SK-N-MC (cell line): ENCODE measurements around the gene SPATC1L.
"Not testable (repeated sequence)": the region's sequence is repeated elsewhere in the genome, so short reads cannot be mapped to it uniquely, and the experiment has no call there.

Experiments
- DNase-seq: peaks from one replicate; pipeline ENCODE4 v3.0.0-alpha.2; 2011; ENCODE audit warnings: low read depth, low spot score
- H3K27ac ChIP-seq: fragments of 200-600 bp; sonication (generic); 2 replicates; pipeline ENCODE4 v1.5.1; 2016; ENCODE audit warnings: mixed run types
- H3K36me3 ChIP-seq: fragments of 200-600 bp; sonication (generic); 2 replicates; pipeline ENCODE4 v1.6.1; 2017; ENCODE audit warnings: antibody characterized with exemption, low read length, mixed read lengths; ENCODE audit not compliant: insufficient read depth
- H3K4me3 ChIP-seq: fragments of 200-600 bp; sonication (generic); 2 replicates; pipeline ENCODE4 v1.5.1; 2016
- H3K9ac ChIP-seq: fragments of 200-600 bp; sonication (generic); 2 replicates; pipeline ENCODE4 v1.8.0; 2017; ENCODE audit warnings: mixed run types, mixed read lengths; ENCODE audit not compliant: insufficient read length
- H3K9me3 ChIP-seq: fragments of 200-600 bp; sonication (generic); 2 replicates; pipeline ENCODE4 v1.6.1; 2017; ENCODE audit warnings: low read depth, mild to moderate bottlenecking, antibody characterized with exemption, low read length, moderate library complexity, mixed read lengths
- EZH2 ChIP-seq: fragments of 200-600 bp; sonication (generic); IDR thresholded peaks from one replicate; pipeline ENCODE4 v1.6.1; 2017; ENCODE audit warnings: antibody characterized with exemption
- FOXP2 ChIP-seq: optimal IDR thresholded peaks from 2 replicates; pipeline ENCODE3; 2011; ENCODE audit warnings: mild to moderate bottlenecking, moderate library complexity; ENCODE audit not compliant: insufficient read depth; ENCODE audit errors: extremely low read length, control extremely low read depth
- POLR2AphosphoS5 ChIP-seq: IDR thresholded peaks from 2 replicates; pipeline ENCODE4 v1.6.1; 2012; ENCODE audit warnings: mild to moderate bottlenecking, low read depth, low read length, borderline replicate concordance

SPATC1L gene

DNA sequence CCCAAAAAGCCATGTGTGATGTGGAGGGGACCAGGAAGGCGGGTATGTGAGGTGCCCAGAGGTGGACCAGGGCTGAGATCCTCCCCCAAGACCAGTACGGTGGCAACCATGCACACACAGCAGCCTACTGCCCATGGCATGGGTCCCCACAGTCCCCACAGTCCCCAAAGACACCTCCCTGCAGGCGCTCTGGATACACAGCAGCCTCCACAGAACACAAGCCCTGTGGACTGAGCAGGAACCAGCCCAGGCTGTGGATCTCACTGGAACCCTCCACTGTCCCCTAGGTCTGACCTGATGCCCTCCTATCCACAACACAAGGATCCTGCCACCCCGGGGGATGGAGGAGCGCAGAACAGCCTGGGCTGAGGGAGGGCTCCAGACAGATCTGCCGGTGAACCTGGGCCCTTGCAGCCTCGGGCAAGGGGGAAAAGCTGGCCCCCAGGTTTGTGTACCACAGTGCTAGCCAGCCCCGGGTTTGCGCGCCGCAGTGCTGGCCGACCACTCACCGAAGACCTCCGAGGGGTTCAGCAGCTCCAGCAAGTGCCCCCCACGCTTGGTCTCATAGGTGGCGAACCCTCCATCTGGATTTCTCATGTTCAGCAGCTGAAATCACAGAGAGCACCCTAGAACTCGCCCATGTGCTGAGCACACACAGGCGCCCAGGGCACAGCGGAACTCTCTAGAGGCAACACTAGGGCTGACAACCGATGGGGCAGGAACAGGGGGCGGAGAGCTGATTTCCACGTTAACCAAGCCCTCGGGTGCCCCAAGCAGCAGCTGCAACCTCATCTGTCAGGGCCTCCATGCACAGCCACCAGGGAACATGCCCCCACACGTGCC is 22.1 kb upstream of the SPATC1L start:
- no peak overlapping the region for H3K4me3 ChIP-seq
- DNase-seq: no peak
- H3K36me3 ChIP-seq: peaks cover 70% of the 10 kb centered on the region
- no peaks in the 10 kb centered on the region for H3K9me3 ChIP-seq
- TF ChIP-seq EZH2 (no peak), POLR2AphosphoS5 (no peak), FOXP2 (no peak)
- H3K9ac ChIP-seq: no peak overlapping the region
- H3K27ac ChIP-seq: no peak overlapping the region

DNA sequence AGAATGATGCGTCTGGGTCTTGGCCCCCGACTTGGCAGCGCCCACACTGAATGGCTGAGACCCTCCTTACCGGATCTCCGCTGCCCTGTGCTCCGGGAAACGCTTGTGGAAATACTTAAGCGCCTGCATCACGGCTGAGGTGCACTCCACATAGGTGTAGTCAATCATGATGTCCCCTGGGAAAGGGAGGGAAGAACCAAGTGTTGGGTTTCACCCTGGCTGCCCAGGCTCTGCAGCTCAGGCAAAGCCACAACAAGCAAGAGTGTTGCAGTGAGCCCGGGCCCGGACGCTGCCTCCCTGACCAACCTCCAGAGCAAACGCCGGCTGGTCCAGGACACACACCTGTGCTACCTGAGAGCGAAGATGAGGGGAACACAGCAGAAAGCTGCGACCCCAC is 21.5 kb upstream of the SPATC1L start:
- Histone ChIP-seq H3K9ac (no peak overlapping the region), H3K27ac (no peak overlapping the region), H3K36me3 (peaks cover 70% of the 10 kb centered on the region), H3K9me3 (no peaks in the 10 kb centered on the region), H3K4me3 (no peak overlapping the region)
- DNase-seq: no peak
- TF ChIP-seq FOXP2: no peak
- TF ChIP-seq POLR2AphosphoS5: no peak
- TF ChIP-seq EZH2: no peak

DNA sequence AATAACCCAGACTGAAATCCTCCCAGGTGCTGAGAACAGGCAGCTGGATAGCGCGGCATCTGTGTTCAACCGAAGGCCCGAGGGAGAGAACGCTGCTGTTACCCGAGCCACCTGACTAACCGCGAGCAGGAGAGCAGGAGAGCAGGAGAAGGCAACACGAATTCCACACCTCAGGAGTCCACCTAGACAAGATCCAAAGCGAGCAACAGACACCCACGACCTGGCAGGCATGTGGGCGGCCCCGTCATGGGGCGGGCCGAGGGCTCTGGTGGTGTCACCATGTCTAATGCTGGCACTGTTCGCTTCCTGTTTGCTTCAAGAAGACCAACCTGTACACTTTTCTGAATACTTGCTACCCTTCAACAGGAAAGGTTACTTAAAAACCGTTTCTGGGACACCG is 20.9 kb upstream of the SPATC1L start:
- DNase-seq: no peak
- Histone ChIP-seq H3K27ac (no peak overlapping the region), H3K9ac (no peak overlapping the region), H3K9me3 (no peaks in the 10 kb centered on the region), H3K36me3 (peaks cover 70% of the 10 kb centered on the region), H3K4me3 (no peak overlapping the region)
- TF ChIP-seq POLR2AphosphoS5 (no peak), FOXP2 (no peak), EZH2 (no peak)

DNA sequence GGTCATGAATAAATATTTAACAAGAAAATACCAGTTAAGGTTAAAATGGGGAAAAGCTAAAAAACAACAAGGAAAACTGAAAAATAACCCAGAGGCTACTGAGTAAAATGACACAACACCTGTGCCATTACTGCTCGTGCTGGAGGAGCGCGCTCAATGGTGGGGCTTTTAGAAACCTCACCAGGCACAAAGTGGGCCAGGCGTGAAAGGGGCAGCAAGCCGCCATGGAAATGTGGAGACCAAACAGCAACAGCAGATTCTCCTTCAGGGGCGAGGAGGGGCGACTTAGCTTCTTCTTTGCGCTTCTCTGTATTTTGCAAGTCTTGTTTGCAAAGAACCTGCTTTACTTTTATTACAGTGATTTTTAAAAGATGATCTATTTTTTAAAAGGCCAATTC is 18.9 kb upstream of the SPATC1L start:
- no peak overlapping the region for H3K4me3 ChIP-seq
- no peaks in the 10 kb centered on the region for H3K9me3 ChIP-seq
- H3K27ac ChIP-seq: no peak overlapping the region
- TF ChIP-seq EZH2: no peak
- TF ChIP-seq FOXP2: no peak
- no peak for TF ChIP-seq POLR2AphosphoS5
- H3K9ac ChIP-seq: no peak overlapping the region
- H3K36me3 ChIP-seq: peaks cover 77% of the 10 kb centered on the region
- DNase-seq: no peak

DNA sequence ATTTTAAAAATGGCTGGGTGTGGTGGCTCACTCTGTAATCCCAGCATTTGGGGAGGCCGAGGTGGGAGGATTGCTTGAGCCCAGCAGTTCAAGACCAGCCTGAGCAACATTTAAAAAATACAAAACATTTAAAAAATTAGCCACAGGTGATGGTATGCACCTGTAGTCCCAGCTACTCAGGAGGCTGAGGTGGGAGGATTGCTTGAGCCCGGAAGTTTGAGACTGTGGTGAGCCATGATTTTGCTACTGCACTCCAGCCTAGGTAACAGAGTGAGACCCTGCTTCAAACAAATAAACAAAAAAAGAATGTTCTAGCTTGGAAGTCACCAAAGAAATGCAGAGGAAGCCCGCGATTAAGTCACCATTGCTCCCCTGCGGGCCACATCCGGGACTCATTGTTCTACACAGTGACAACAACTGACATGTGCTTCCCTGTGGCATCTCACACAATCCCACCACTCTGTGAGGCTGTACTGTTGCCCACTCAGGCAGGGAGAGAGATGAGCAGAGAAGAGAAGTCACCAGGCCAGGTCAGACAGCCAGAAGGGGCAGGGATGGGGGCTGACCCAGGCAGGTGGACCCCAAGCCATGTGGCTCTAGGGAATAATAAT is 18.4 kb upstream of the SPATC1L start:
- H3K36me3 ChIP-seq: peaks cover 80% of the 10 kb centered on the region

DNA sequence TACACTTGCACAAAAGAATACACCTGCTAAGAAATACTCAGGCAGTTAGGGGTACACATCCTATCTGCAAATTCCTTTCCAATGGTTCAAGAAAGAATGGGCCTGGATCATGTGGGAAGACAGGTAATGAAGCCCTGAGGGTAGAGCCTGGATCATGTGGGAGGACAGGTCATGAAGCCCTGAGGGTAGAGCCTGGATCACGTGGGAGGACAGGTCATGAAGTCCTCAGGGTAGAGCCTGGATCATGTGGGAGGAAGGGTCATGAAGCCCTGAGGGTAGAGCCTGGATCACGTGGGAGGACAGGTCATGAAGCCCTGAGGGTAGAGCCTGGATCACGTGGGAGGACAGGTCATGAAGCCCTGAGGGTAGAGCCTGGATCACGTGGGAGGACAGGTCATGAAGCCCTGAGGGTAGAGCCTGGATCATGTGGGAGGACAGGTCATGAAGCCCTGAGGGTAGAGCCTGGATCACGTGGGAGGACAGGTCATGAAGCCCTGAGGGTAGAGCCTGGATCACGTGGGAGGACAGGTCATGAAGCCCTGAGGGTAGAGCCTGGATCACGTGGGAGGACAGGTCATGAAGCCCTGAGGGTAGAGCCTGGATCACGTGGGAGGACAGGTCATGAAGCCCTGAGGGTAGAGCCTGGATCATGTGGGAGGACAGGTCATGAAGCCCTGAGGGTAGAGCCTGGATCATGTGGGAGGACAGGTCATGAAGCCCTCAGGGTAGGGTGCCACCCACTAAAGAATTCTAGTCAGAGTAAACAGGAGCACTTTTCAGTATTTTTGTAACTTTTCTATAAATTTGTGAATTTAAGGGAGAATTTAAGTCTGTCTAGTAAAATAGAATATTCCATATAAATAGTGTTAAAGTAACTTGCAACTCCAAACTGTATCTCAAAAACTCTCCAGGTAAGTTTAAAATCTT is 16.9 kb upstream of the SPATC1L start:
- not testable (repeated sequence) for H3K9me3 ChIP-seq, H3K4me3 ChIP-seq, DNase-seq, H3K27ac ChIP-seq, H3K9ac ChIP-seq
- peaks cover 77% of the 10 kb centered on the region for H3K36me3 ChIP-seq

More for the DNA sequence above, 18.4 kb upstream of the SPATC1L start:
- Histone ChIP-seq H3K27ac (no peak overlapping the region), H3K9ac (no peak overlapping the region), H3K9me3 (no peaks in the 10 kb centered on the region), H3K4me3 (no peak overlapping the region)
- no peak for DNase-seq
- TF ChIP-seq POLR2AphosphoS5 (no peak), EZH2 (no peak), FOXP2 (no peak)

DNA sequence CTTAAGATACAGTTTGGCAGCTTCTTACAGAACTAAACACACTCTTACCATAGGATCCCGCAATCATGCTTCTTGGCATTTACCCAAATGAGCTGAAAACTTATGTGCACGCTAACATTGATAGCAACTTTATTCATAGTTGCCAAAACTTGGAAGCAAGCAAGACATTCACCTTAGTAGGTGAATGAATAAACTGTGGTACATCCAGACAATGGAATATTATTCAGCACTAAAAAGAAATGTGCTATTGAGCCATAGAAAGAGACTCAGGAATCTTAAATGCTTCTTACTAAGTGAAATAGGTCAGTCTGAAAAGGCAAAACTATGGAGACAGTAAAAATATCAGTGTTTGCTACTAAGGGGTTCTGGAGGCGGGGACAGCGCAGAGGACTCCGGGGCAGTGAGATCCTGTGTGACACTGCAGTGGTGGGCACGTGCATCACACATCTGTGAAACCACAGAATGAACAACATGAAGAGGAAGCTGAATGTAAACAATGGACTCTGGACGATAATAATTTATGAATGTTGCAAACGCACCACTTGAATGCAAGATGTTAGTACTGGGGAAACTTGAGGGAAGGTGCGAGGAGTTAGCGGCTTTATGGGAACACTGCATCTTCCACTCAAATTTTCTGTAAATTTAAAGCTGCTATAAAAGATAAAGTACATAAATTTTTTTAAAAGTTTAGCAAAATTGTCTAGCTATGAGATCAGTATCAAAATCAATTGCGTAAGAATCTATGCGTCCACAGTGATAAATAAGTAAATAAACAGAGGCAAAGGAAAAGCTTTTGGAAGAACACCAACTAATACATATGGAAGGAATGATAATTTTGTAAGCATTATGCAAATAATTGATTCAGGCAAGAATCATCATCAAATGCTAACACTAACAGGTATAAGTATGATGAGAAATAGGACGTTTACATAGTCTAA is 15.4 kb upstream of the SPATC1L start:
- TF ChIP-seq FOXP2: no peak
- TF ChIP-seq POLR2AphosphoS5: no peak
- no peak for TF ChIP-seq EZH2
- DNase-seq: no peak
- Histone ChIP-seq H3K9ac (no peak overlapping the region), H3K9me3 (no peaks in the 10 kb centered on the region), H3K4me3 (no peak overlapping the region), H3K36me3 (peaks cover 77% of the 10 kb centered on the region), H3K27ac (no peak overlapping the region)

DNA sequence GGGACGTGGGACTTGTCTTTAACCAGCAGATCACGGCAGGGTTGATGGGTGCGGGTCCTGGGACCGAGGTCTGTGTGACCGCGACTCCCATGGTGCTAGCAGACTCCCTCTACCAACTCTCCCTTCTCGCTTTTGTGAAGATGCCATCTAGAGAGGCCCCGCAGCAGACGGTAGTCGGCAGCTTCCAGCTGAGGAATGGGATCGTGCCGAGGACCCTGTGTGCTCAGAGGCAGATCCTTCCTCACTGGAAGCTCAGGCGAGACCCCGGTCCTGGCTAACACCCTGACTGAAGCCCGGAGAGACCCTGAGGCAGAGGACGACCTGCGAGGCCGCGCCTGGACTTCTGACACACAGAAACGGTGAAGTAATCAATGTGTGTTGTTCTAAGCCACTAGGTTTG is 12.5 kb upstream of the SPATC1L start:
- H3K36me3 ChIP-seq: peaks cover 78% of the 10 kb centered on the region
- H3K4me3 ChIP-seq: no peak overlapping the region
- no peak overlapping the region for H3K27ac ChIP-seq
- no peak for DNase-seq
- H3K9ac ChIP-seq: no peak overlapping the region
- H3K9me3 ChIP-seq: no peaks in the 10 kb centered on the region
- TF ChIP-seq EZH2: no peak
- no peak for TF ChIP-seq POLR2AphosphoS5
- no peak for TF ChIP-seq FOXP2
